HG02588 (cell line): ENCODE data around the gene MIEF2.
"Not testable (repeated sequence)": the region's sequence is repeated elsewhere in the genome, so short reads cannot be mapped to it uniquely, and the experiment has no call there.

Source experiments
- ATAC-seq: cut with Tn5 transposase; IDR thresholded peaks from one replicate; pipeline ENCODE4 v1.9.1; 2021; ENCODE audit warnings: mild to moderate bottlenecking, moderate library complexity; ENCODE audit not compliant: unreplicated experiment

Gene MIEF2

GRCh38 chr17:18260332-18261145, at the start of gene MIEF2:
Gene MIEF2, plus strand, starts transcription at chr17:18260662. Its CDS starts 2,059 bp downstream, at chr17:18262721.
- ATAC-seq = peak; percentile 74

DNA sequence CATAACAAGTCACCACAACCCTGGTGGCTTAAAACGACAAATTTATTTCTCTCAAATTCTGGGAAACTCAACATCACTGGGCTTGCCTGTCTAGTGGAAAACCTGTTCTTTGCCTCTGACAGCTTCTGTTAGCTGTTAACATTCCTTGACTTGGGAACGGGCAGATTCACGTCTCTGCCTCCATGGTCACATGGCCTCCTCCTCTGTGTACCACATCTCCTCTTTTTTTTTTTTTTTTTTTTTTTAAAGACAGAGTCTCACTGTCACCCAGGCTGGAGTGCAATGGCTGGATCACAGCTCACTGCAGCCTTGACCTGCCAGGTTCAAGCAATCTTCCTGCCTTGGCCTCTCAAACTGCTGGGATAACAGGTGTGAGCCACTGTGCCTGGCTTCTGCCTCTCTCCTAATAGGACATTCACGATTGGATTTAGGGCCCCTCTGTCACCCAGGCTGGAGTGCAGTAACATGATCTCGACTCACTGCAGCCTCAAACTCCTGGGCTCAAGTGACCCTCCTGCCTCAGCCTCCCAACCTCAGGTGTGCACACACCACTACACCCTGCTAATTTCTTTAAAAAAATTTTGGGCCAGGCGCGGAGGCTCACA, 46.7 kb upstream of the MIEF2 start:
- ATAC-seq = no peak

- ATAC-seq = not testable (repeated sequence)
These were observed 43.6 kb upstream of the MIEF2 start for GRCh38 chr17:18216906-18217305.

GRCh38 chr17:18217412-18218015, 42.9 kb upstream of the MIEF2 start:
- no peak for ATAC-seq

GRCh38 chr17:18218756-18219415, 41.6 kb upstream of the MIEF2 start:
- ATAC-seq = no peak

DNA sequence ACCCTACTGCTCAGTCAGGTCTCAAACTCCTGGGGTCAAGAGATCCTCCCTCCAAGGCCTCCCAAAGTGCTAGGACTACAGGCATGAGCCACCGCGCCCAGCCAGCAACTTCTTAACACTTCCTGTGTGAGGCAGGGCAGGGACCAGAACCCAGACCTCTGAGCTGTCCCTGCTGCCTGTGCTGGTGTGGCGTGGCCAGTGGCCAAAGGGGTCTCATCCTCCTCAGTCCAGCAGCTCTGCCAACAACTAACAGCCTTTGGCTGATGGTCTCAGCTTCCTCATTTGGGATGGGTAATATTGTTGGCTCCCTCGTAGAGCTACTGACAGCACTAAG, 36.4 kb upstream of the MIEF2 start:
- no peak for ATAC-seq

- ATAC-seq = no peak
These were observed 35.9 kb upstream of the MIEF2 start for GRCh38 chr17:18224387-18225120.

GRCh38 chr17:18225121-18225641, 35.3 kb upstream of the MIEF2 start, which contains the start of gene LLGL1:
Gene LLGL1, plus strand, starts transcription at chr17:18225635. Its CDS starts 48 bp downstream, at chr17:18225683.
- ATAC-seq = peak; percentile 85

DNA sequence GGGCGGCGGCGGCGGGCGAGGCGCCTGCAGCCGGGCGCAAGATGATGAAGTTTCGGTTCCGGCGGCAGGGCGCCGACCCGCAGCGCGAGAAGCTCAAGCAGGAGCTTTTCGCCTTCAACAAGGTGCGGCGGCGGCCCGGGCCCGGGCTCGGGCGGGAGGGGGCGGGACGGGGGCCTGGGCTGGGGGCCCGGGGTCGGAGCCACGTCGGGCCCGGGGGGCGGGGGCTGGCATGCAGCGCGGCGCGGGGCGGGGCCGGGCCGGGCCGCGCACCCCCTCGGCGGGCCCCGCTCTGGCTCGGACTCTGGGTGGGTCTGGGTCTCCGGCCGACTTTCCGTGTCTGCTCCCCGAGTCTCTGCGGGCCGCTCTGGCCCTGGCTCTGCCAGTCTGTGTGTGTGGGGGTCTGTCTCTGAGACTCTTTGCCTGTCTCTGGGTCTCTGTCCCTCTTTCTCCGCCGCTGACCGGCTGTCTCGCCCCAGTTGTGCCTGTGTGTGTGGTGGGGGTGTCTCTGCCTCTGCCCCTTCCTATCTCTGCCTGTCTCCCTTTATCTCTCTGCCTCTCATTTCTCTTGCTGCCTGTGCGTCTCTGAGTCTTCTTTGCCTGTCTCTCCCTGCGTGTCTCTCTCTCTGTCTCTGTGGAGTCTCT, 34.7 kb upstream of the MIEF2 start:
- peak; percentile 28 for ATAC-seq

GRCh38 chr17:18226284-18226945, 34.0 kb upstream of the MIEF2 start:
- no peak for ATAC-seq

DNA sequence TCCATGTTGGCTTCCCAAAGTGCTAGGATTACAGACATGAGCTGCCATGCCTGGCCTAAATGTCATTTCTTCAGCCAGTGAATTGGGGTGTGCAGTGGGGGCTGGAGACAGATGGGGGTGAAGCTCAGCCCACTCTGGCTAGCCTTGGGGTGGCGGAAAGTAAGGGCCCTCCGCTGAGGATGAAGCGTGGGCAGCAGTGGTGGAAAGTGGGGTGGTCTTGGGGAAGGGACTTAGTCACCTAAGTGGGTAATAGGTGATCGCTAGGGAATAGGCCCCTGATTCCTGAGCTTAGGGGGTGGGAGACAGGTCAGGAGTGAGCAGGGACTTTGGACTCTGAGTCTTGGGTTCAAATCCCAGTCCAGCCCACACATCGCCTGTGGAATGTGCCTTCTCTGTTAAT, 32.8 kb upstream of the MIEF2 start:
- ATAC-seq = no peak

DNA sequence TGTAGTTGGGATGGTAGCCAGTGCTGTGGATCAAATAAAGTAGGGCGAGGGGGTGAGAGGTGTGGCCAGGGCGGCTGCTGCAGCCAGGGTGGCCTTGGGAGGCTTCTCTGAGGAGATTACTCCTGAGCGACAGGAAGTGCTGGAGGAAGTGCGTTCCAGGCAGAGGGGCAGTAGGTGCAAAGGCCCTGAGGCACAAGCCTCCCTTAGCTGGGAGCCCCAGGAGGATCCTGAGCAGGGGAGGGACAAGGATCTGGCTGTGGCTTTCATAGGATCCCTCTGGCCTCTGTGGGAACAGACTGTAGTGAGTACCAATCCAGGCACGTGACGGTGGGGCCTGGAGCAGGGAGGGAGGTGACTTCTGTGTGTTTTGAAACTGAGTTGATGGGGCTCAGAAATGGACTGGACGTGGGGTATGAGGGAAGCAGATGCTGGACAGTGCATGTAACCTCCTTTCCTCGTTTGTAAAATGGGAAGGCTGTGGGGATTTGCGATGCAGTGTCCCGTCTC, 32.2 kb upstream of the MIEF2 start:
- no peak for ATAC-seq

- no peak for ATAC-seq
These were observed 31.2 kb upstream of the MIEF2 start for GRCh38 chr17:18229254-18229653.

- no peak for ATAC-seq
These were observed 30.7 kb upstream of the MIEF2 start for GRCh38 chr17:18229771-18230170.

- ATAC-seq = no peak
These were observed 29.9 kb upstream of the MIEF2 start for GRCh38 chr17:18230288-18231141.

DNA sequence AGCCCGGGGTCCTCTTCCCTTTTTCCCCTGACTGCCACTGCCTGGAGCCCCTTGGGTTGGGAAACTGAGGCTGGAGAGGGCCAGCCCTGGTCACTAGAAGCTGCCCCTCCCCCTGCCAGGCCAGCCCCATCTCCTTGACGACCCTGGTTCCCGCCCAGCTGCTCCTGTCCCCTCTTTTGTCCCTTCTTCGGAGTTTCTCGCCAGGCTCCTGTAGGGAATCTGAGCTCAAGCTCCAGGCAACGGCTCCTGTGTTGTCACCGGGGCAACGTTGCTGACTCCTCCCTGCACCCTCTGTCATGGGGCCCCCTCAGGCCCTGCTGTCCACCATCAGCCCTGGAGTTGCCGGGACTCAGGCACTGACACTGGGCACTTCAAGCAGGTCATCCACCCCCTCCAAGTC, 29.3 kb upstream of the MIEF2 start:
- no peak for ATAC-seq

DNA sequence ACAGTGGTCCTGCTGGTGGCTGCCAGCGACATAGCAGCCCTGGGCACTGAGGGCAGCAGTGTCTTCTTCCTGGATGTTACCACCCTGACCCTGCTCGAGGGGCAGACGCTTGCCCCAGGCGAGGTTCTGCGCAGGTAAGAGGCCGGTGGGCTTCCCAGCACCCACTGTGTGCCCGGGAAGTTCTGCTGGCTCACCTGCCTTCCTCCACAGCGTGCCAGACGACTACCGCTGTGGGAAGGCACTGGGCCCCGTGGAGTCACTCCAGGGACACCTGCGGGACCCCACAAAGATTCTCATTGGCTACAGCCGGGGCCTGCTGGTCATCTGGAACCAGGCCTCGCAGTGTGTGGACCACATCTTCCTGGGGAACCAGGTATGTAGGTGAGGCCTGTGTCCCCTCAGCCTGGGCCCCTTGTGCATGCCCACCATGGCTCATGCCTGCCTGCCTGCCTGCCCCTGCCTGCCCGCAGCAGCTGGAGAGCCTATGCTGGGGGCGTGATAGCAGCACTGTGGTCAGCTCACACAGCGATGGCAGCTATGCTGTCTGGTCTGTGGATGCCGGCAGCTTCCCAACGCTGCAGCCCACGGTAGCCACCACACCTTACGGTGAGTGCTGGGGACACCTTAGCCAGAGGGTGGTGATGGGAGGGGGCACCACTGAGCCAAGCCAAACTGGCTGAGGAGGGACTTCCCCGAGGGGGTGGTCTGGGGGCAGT, 26.5 kb upstream of the MIEF2 start:
- no peak for ATAC-seq

GRCh38 chr17:18234853-18235380, 25.5 kb upstream of the MIEF2 start:
- ATAC-seq = no peak
